Measurements from ENCODE around the gene TCP1.
A peak's percentile ranks its signal among the peaks of the same experiment; 100 is the strongest.
"Not testable (repeated sequence)": the region's sequence is repeated elsewhere in the genome, so short reads cannot be mapped to it uniquely, and the experiment has no call there.

The TCP1 gene

GRCh38 chr6:159800141-159800865 lies 10.9 kb upstream of the TCP1 start, which contains the start of gene PNLDC1:
PNLDC1 (plus strand) TSS chr6:159800276; CDS start chr6:159800308, 32 bp downstream.
- no peak for TF ChIP-seq FOXM1 (IDR thresholded peaks at IDR 0.05; ENCODE audit: borderline replicate concordance)
- no peak for TF ChIP-seq ELF4 (IDR thresholded peaks at IDR 0.05)
- TF ChIP-seq FOXK2 (IDR thresholded peaks at IDR 0.05): no peak
- no peak for TF ChIP-seq ARNT (IDR thresholded peaks at IDR 0.05)
- TF ChIP-seq CTBP1 (IDR thresholded peaks at IDR 0.05; ENCODE audit: borderline replicate concordance): no peak
- no peak for TF ChIP-seq NFRKB (IDR thresholded peaks at IDR 0.05)
- TF ChIP-seq SUZ12 (IDR thresholded peaks at IDR 0.05): no peak
- TF ChIP-seq LEF1 (IDR thresholded peaks at IDR 0.05; ENCODE audit: borderline replicate concordance): no peak
- no peak for TF ChIP-seq PKNOX1 (IDR thresholded peaks at IDR 0.05)
- TF ChIP-seq SP1 (IDR thresholded peaks at IDR 0.05): no peak
- TF ChIP-seq L3MBTL2 (conservative IDR thresholded peaks at IDR 0.05): no peak
- no peak for TF ChIP-seq TARDBP (IDR thresholded peaks at IDR 0.05)
- no peak for TF ChIP-seq HDGF (IDR thresholded peaks at IDR 0.05; ENCODE audit: borderline replicate concordance)
- TF ChIP-seq FOXA1 (IDR thresholded peaks at IDR 0.05): no peak
- POLR2A ChIA-PET: interaction anchor here (2.5 kb wide), 1 partner anchor 10 kb away, joined by 16 read pairs; the partner anchor contains the start of genes MRPL18 and TCP1
- DNase-seq (ENCODE audit: extremely low spot score): no peak
- CTCF ChIA-PET: no interaction called here

GRCh38 chr6:159797554-159797953 lies 8.2 kb upstream of the TCP1 start:
- ChIA-PET POLR2A (no interaction called here), CTCF (no interaction called here)
- DNase-seq (ENCODE audit: extremely low spot score): no peak
- TF ChIP-seq SP1 (IDR thresholded peaks at IDR 0.05) (no peak), HDGF (IDR thresholded peaks at IDR 0.05; ENCODE audit: borderline replicate concordance) (no peak)

- POLR2A ChIA-PET; CTCF ChIA-PET; DNase-seq (ENCODE audit: extremely low spot score): not testable (repeated sequence)
Measured at GRCh38 chr6:159794976-159795375, 5.6 kb upstream of the TCP1 start.

GRCh38 chr6:159790956-159791598 lies 1.7 kb upstream of the TCP1 start:
- POLR2A ChIA-PET: interaction anchor here (0.6 to 5.2 kb wide), 18 partner anchors 8 to 173 kb away, joined by 3 to 97 read pairs (median 6); partner anchors contain the start of genes ACAT2, PNLDC1 and WTAP
- TF ChIP-seq BHLHE40 (IDR thresholded peaks at IDR 0.05; ENCODE audit: borderline replicate concordance) (no peak), PKNOX1 (IDR thresholded peaks at IDR 0.05) (peak; percentile 78)
- CTCF ChIA-PET: interaction anchor here (1.2 kb wide), 1 partner anchor 43 kb away, joined by 3 read pairs; no protein-coding TSS in a partner anchor
- no peak for DNase-seq (ENCODE audit: extremely low spot score)

GRCh38 chr6:159790149-159790955 lies 950 bp upstream of the TCP1 start, which contains the start of gene MRPL18:
MRPL18 (plus strand) TSS chr6:159790467; CDS start chr6:159790588, 121 bp downstream.
- DNase-seq (ENCODE audit: extremely low spot score): peak; percentile 95
- POLR2A ChIA-PET: interaction anchor here (0.6 to 5.2 kb wide), 34 partner anchors 8 to 791 kb away, joined by 3 to 97 read pairs (median 5); partner anchors contain the start of genes ACAT2, PNLDC1, RSPH3 and WTAP
- CTCF ChIA-PET: interaction anchor here (1.2 kb wide), 1 partner anchor 43 kb away, joined by 3 read pairs; no protein-coding TSS in a partner anchor
- peak; percentile 99 for TF ChIP-seq ELF4 (IDR thresholded peaks at IDR 0.05)
- TF ChIP-seq L3MBTL2 (conservative IDR thresholded peaks at IDR 0.05): peak; percentile 16; the same call in 1 of the 2 replicates
- no peak for TF ChIP-seq NFRKB (IDR thresholded peaks at IDR 0.05)
- no peak for TF ChIP-seq LEF1 (IDR thresholded peaks at IDR 0.05; ENCODE audit: borderline replicate concordance)
- TF ChIP-seq PKNOX1 (IDR thresholded peaks at IDR 0.05): peak; percentile 100

- ChIA-PET POLR2A (interaction anchor here (0.6 to 5.2 kb wide), 15 partner anchors 10 to 789 kb away, joined by 3 to 97 read pairs (median 5); partner anchors contain the start of genes ACAT2, RSPH3 and WTAP), CTCF (no interaction called here)
- TF ChIP-seq ARNT (IDR thresholded peaks at IDR 0.05) (no peak), SUZ12 (IDR thresholded peaks at IDR 0.05) (no peak), TARDBP (IDR thresholded peaks at IDR 0.05) (no peak)
- DNase-seq (ENCODE audit: extremely low spot score): peak; percentile 38
Measured at GRCh38 chr6:159788753-159789376, 537 bp downstream of the TCP1 start.

All from HEK293T (cell line).